Neural crest cell (in vitro differentiated cells): ENCODE data around the gene APBA2. TPM values are rescaled to one million over a fixed set of nuclear protein-coding genes. Genes with fewer than 3 reads are reported as not detected.
"Not testable (repeated sequence)": the region's sequence is repeated elsewhere in the genome, so short reads cannot be mapped to it uniquely, and the experiment has no call there.

ENCODE experiments used
- DNase-seq: peaks from one replicate; pipeline ENCODE4 v3.0.0; 2021; ENCODE audit warnings: low read depth, mixed read lengths, low spot score
- H3K27ac Mint-ChIP-seq: one replicate; pipeline ENCODE4 v1.8.0; 2021; ENCODE audit warnings: mild to moderate bottlenecking, mixed read lengths; ENCODE audit not compliant: unreplicated experiment
- H3K27me3 Mint-ChIP-seq: 2 replicates; pipeline ENCODE4 v1.8.0; 2021; ENCODE audit warnings: low read depth, mild to moderate bottlenecking, mixed read lengths
- H3K36me3 Mint-ChIP-seq: 2 replicates; pipeline ENCODE4 v1.8.0; 2021; ENCODE audit warnings: low read depth, mild to moderate bottlenecking, mixed read lengths
- H3K4me1 Mint-ChIP-seq: 2 replicates; pipeline ENCODE4 v1.8.0; 2021; ENCODE audit warnings: mixed read lengths
- H3K4me3 Mint-ChIP-seq: one replicate; pipeline ENCODE4 v1.8.0; 2021; ENCODE audit warnings: mild to moderate bottlenecking, mixed read lengths
- H3K9me3 Mint-ChIP-seq: 2 replicates; pipeline ENCODE4 v1.8.0; 2021; ENCODE audit warnings: mixed read lengths
- CTCF ChIP-seq: fragments of 200-600 bp; sonication (generic); conservative IDR thresholded peaks from 2 replicates; pipeline ENCODE4 v1.5.0; 2021; ENCODE audit warnings: antibody characterized with exemption, mild to moderate bottlenecking
- total RNA-seq: library from RNA; stranded (reverse); gene quantifications from 2 replicates; pipeline ENCODE4 v1.2.1, GENCODE V29; 2021

Gene APBA2
- total RNA-seq, 1 donor from 2014 or later = 79.9 TPM

- peaks cover 5% of the 10 kb centered on the region for H3K36me3 Mint-ChIP-seq
- H3K4me1 Mint-ChIP-seq = no peaks in the 10 kb centered on the region
- H3K9me3 Mint-ChIP-seq = peaks cover 5% of the 10 kb centered on the region
- no peak overlapping the region for H3K27ac Mint-ChIP-seq
- DNase-seq = no peak
- TF ChIP-seq CTCF = no peak
- no peak overlapping the region for H3K4me3 Mint-ChIP-seq
- H3K27me3 Mint-ChIP-seq = no peaks in the 10 kb centered on the region
Measured at GRCh38 chr15:29151484-29151857, 265.7 kb downstream of the APBA2 start.

GRCh38 chr15:29156521-29156920 lies 270.7 kb downstream of the APBA2 start:
- peaks cover 10% of the 10 kb centered on the region for H3K9me3 Mint-ChIP-seq
- no peaks in the 10 kb centered on the region for H3K27me3 Mint-ChIP-seq
- H3K4me3 Mint-ChIP-seq = no peak overlapping the region
- no peak for DNase-seq
- no peaks in the 10 kb centered on the region for H3K4me1 Mint-ChIP-seq
- no peak for TF ChIP-seq CTCF
- H3K36me3 Mint-ChIP-seq = peaks cover 13% of the 10 kb centered on the region
- no peak overlapping the region for H3K27ac Mint-ChIP-seq

GRCh38 chr15:29159771-29160455 lies 274.1 kb downstream of the APBA2 start:
- peaks cover 15% of the 10 kb centered on the region for H3K9me3 Mint-ChIP-seq
- H3K27me3 Mint-ChIP-seq = no peaks in the 10 kb centered on the region
- no peak overlapping the region for H3K27ac Mint-ChIP-seq
- H3K4me3 Mint-ChIP-seq = no peak overlapping the region
- H3K4me1 Mint-ChIP-seq = no peaks in the 10 kb centered on the region
- no peak for TF ChIP-seq CTCF
- H3K36me3 Mint-ChIP-seq = peaks cover 15% of the 10 kb centered on the region
- DNase-seq = no peak

- peaks cover 12% of the 10 kb centered on the region for H3K36me3 Mint-ChIP-seq
- no peaks in the 10 kb centered on the region for H3K4me1 Mint-ChIP-seq
- no peak overlapping the region for H3K4me3 Mint-ChIP-seq
- no peaks in the 10 kb centered on the region for H3K27me3 Mint-ChIP-seq
- no peak for DNase-seq
- no peak overlapping the region for H3K27ac Mint-ChIP-seq
- peaks cover 15% of the 10 kb centered on the region for H3K9me3 Mint-ChIP-seq
- TF ChIP-seq CTCF = no peak
Measured at GRCh38 chr15:29162411-29162810, 276.6 kb downstream of the APBA2 start.

- H3K4me3 Mint-ChIP-seq = not testable (repeated sequence)
Measured at GRCh38 chr15:29167122-29167521, 281.3 kb downstream of the APBA2 start.

More at GRCh38 chr15:29167122-29167521, 281.3 kb downstream of the APBA2 start:
- not testable (repeated sequence) for H3K9me3 Mint-ChIP-seq, DNase-seq, H3K36me3 Mint-ChIP-seq, H3K27ac Mint-ChIP-seq, H3K27me3 Mint-ChIP-seq
- H3K4me1 Mint-ChIP-seq = peaks cover 13% of the 10 kb centered on the region

Other genes starting within 250 kb of the APBA2 start
- 0.40 and 0.82 TPM in 2 replicates for gene GOLGA8M, start 173.6 kb upstream of the APBA2 start, total RNA-seq
- gene GOLGA6L7, start 37.3 kb upstream of the APBA2 start, total RNA-seq = not detected in 2 replicates